HG03520 (cell line): Measurements from ENCODE around the gene ANKRD37.

ENCODE experiments used
- ATAC-seq: cut with Tn5 transposase; IDR thresholded peaks from one replicate; pipeline ENCODE4 v1.9.1; 2021; ENCODE audit warnings: mild to moderate bottlenecking, moderate library complexity; ENCODE audit not compliant: unreplicated experiment

Gene ANKRD37

GRCh38 chr4:185412412-185412811, 15.8 kb downstream of the ANKRD37 start:
- ATAC-seq = no peak

GRCh38 chr4:185416955-185417354, 20.3 kb downstream of the ANKRD37 start:
- no peak for ATAC-seq

GRCh38 chr4:185421366-185422124, 24.9 kb downstream of the ANKRD37 start:
- no peak for ATAC-seq

GRCh38 chr4:185424905-185425646, 28.4 kb downstream of the ANKRD37 start:
- ATAC-seq = no peak

GRCh38 chr4:185425647-185426352, 29.2 kb downstream of the ANKRD37 start, which contains the start of gene UFSP2:
Gene UFSP2, minus strand, starts transcription at chr4:185425964. Its CDS starts 96 bp downstream, at chr4:185425868.
- ATAC-seq = peak; percentile 91

DNA sequence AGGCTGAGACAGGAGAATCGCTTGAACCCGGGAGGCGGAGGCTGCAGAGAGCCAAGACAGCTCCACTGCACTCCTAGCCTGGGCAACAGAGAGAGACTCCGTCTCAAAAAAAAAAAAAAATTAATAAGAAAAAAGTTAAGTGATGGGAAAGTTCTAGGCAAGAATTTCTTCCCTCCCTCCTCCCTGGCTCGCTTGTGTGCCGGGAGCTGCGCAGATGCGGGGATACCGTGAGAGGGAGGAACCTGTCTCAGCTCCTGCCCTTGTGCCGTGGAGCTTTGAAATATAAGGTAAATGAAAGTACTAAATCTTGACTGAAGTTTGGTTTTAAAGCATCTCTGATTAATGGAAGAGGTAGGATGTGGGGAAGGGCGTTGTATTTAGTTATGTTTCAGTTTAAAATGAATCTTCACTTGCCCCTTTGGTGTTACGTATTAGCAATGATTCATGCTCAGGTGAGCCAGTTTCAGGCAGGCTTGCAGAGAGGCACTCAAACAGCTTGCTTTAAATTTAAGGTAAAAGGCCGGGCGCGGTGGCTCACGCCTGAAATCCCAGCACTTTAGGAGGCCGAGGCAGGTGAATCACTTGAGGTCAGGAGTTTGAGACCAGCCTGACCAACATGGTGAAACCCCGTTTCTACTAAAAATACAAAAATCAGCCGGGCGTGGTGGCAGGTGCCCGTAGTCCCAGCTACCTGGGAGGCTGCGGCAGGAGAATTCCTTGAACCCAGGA, 30.5 kb downstream of the ANKRD37 start:
- no peak for ATAC-seq

DNA sequence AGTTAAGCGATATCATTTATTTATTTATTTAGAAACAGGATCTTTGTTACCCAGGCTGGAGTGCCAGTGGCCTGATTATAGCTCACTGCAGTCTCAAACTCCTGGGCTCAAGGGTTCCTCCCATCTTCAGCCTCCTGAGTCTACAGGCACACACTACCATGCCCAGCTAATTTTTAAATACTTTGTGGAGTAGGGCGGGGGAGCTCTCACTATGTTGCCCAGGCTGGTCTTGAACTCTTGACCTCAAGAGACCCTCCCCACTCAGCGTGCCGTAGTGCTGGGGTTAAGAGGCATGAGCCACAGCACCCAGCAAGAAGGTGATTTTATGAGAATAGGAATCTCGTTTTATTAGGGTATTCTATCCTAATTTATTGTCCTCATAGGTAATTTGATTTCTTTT, 33.0 kb downstream of the ANKRD37 start:
- ATAC-seq = no peak

DNA sequence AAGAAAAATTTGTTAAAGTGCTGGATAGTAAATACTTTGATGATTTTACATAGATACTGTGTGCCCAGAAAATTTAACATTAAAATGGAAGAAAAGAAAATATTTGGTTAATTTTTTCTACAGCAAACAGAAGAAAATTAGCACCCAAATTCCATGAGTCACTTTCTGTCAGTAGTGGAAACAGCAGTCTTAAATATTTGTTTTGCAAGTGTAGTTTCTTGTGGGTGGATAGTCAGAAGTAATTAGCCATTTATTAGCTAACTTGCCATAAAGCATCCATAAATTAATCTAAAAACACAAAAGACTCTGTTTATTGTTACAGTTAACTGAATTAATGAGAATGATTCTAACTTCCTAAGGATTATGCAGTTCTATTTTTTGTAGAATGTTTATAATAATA, 38.8 kb downstream of the ANKRD37 start:
- no peak for ATAC-seq

DNA sequence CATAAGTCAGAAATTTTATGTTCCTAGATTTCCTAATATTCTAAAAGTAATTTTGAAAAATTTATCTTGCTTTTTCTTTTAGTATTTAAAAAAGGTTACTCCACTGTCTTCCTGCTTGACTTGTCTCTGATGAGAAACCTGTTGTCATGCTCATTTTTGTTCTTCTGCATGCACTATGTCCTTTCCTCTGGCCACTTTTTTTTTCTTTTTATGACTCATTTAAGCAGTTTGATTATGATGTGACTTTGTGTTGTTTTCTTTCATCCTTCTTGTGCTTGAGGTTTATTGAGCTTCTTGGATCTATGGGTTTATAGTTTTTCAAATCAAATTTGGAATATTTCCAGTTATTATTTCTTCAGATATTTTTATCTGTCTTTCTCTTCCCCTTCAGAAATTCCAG, 41.2 kb downstream of the ANKRD37 start:
- no peak for ATAC-seq

DNA sequence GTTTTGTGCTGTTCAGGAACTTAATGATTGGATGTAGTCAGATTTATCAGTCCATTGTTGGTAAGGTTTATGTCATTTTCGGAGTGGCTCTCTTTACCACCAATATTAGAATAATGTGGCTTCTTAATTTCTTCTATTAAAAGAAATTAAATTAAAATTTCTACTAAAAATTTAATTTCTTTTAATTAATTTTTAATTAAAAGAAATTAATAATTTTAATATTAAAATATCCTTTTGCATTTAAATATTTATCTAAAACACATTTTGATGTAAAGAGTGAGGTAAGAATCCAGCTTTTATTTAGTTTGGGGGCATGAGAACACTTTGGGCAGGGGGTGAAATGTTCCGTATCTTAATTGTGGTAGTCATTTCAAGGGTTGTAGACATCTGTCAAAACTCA, 44.8 kb downstream of the ANKRD37 start:
- ATAC-seq = no peak

GRCh38 chr4:185445209-185445608, 48.6 kb downstream of the ANKRD37 start:
- ATAC-seq = no peak
